OCI-LY1 (cell line): ENCODE data around the gene CFAP58.

Experiments
- H2AFZ ChIP-seq: fragments of 200-600 bp; sonication (generic), shearing (Covaris generic); 2 replicates; pipeline ENCODE4 v1.6.0; 2014; ENCODE audit warnings: antibody characterized with exemption, mild to moderate bottlenecking, low read length
- H3F3A ChIP-seq: fragments of 200-600 bp; sonication (generic), shearing (Covaris generic); 2 replicates; pipeline ENCODE4 v1.6.0; 2014; ENCODE audit warnings: mild to moderate bottlenecking, antibody characterized with exemption, low read length, moderate library complexity; ENCODE audit not compliant: insufficient read depth
- H3K27ac ChIP-seq: fragments of 200-600 bp; sonication (generic); 2 replicates; pipeline ENCODE4 v1.5.1; 2014; ENCODE audit warnings: low read length, mixed run types, mild to moderate bottlenecking, low read depth; ENCODE audit not compliant: poor library complexity, severe bottlenecking
- H3K27me3 ChIP-seq: fragments of 200-600 bp; sonication (generic); 2 replicates; pipeline ENCODE4 v1.6.0; 2014; ENCODE audit warnings: antibody characterized with exemption, mild to moderate bottlenecking, low read length, moderate library complexity; ENCODE audit not compliant: insufficient read depth
- H3K36me3 ChIP-seq: fragments of 200-600 bp; sonication (generic); 2 replicates; pipeline ENCODE4 v1.6.1; 2014; ENCODE audit warnings: mild to moderate bottlenecking, antibody characterized with exemption, low read length, moderate library complexity, mixed read lengths; ENCODE audit not compliant: insufficient read depth
- H3K4me1 ChIP-seq: fragments of 200-600 bp; sonication (generic); 2 replicates; pipeline ENCODE4 v1.5.1; 2014; ENCODE audit warnings: mild to moderate bottlenecking, low read length, moderate library complexity; ENCODE audit not compliant: insufficient read depth, severe bottlenecking
- H3K4me2 ChIP-seq: fragments of 200-600 bp; sonication (generic), shearing (Covaris generic); 2 replicates; pipeline ENCODE4 v1.6.1; 2014; ENCODE audit warnings: low read length
- H3K4me3 ChIP-seq: fragments of 200-600 bp; sonication (generic); 2 replicates; pipeline ENCODE4 v1.5.1; 2014; ENCODE audit warnings: low read length, low read depth, mild to moderate bottlenecking, mixed read lengths; ENCODE audit not compliant: poor library complexity, severe bottlenecking
- H3K79me2 ChIP-seq: fragments of 200-600 bp; shearing (Covaris generic); 2 replicates; pipeline ENCODE4 v1.6.1; 2016; ENCODE audit warnings: mixed run types, low read length, mixed read lengths; ENCODE audit not compliant: insufficient read depth
- H3K9ac ChIP-seq: fragments of 200-600 bp; sonication (generic), shearing (Covaris generic); 2 replicates; pipeline ENCODE4 v1.6.1; 2014; ENCODE audit warnings: mild to moderate bottlenecking, low read length, mixed read lengths
- H3K9me2 ChIP-seq: fragments of 200-600 bp; sonication (generic), shearing (Covaris generic); 2 replicates; pipeline ENCODE4 v1.6.1; 2014; ENCODE audit warnings: low read depth, mild to moderate bottlenecking, low read length, mixed read lengths
- H3K9me3 ChIP-seq: fragments of 200-600 bp; shearing (Covaris generic); 2 replicates; pipeline ENCODE4 v1.6.1; 2014; ENCODE audit warnings: low read length, mixed read lengths
- H4K20me1 ChIP-seq: fragments of 200-600 bp; sonication (generic), shearing (Covaris generic); 2 replicates; pipeline ENCODE4 v1.6.0; 2016; ENCODE audit warnings: mild to moderate bottlenecking, low read length; ENCODE audit not compliant: insufficient read depth
- EZH2 ChIP-seq: fragments of 200-600 bp; sonication (generic), shearing (Covaris generic); IDR thresholded peaks from 2 replicates; pipeline ENCODE4 v1.8.0; 2017; ENCODE audit warnings: borderline replicate concordance, mixed run types, mild to moderate bottlenecking, antibody characterized with exemption, low read length, moderate library complexity, mixed read lengths
- TF ChIP-seq, protein P1 (sequence below): fragments of 200-600 bp; sonication (generic), shearing (Covaris generic); IDR thresholded peaks from 2 replicates; pipeline ENCODE4 v1.5.1; 2017; ENCODE audit warnings: mild to moderate bottlenecking, antibody characterized with exemption, low read length, moderate library complexity, mixed read lengths

CFAP58 gene

DNA sequence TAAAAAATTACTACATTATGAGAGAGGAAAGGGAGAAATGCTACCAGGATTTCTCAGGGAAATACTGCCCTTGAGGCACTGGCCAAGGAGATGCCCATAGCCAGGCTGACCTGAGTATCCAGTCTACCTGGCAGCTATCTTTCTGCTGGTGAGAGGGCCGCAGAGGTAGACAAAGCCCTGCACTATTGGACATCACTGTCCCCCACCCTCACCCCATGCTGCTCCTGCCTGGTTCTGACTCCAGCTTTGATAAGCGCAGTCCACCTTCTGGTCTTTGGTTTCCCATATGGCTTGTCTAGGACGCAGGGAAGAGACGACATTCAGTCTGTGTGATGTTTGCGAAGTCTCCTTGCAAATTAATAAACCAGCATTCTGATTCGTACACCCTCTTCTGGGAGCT, 19.1 kb upstream of the CFAP58 start:
- H3K4me2 ChIP-seq: no peak overlapping the region
- H3K4me3 ChIP-seq: no peak overlapping the region
- TF ChIP-seq, protein P1, sequence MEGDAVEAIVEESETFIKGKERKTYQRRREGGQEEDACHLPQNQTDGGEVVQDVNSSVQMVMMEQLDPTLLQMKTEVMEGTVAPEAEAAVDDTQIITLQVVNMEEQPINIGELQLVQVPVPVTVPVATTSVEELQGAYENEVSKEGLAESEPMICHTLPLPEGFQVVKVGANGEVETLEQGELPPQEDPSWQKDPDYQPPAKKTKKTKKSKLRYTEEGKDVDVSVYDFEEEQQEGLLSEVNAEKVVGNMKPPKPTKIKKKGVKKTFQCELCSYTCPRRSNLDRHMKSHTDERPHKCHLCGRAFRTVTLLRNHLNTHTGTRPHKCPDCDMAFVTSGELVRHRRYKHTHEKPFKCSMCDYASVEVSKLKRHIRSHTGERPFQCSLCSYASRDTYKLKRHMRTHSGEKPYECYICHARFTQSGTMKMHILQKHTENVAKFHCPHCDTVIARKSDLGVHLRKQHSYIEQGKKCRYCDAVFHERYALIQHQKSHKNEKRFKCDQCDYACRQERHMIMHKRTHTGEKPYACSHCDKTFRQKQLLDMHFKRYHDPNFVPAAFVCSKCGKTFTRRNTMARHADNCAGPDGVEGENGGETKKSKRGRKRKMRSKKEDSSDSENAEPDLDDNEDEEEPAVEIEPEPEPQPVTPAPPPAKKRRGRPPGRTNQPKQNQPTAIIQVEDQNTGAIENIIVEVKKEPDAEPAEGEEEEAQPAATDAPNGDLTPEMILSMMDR: no peak
- TF ChIP-seq EZH2: no peak
- no peaks in the 10 kb centered on the region; the same call in none of the 2 replicates for H3K27me3 ChIP-seq
- H3K9me3 ChIP-seq: no peaks in the 10 kb centered on the region
- H3K36me3 ChIP-seq: no peaks in the 10 kb centered on the region; the same call in 1 of the 2 replicates
- H3F3A ChIP-seq: no peaks in the 10 kb centered on the region
- H4K20me1 ChIP-seq: no peaks in the 10 kb centered on the region
- H3K4me1 ChIP-seq: peaks cover 17% of the 10 kb centered on the region
- H3K27ac ChIP-seq: no peak overlapping the region
- no peaks in the 10 kb centered on the region for H3K79me2 ChIP-seq
- H3K9me2 ChIP-seq: no peaks in the 10 kb centered on the region
- H3K9ac ChIP-seq: no peak overlapping the region
- H2AFZ ChIP-seq: no peak overlapping the region

DNA sequence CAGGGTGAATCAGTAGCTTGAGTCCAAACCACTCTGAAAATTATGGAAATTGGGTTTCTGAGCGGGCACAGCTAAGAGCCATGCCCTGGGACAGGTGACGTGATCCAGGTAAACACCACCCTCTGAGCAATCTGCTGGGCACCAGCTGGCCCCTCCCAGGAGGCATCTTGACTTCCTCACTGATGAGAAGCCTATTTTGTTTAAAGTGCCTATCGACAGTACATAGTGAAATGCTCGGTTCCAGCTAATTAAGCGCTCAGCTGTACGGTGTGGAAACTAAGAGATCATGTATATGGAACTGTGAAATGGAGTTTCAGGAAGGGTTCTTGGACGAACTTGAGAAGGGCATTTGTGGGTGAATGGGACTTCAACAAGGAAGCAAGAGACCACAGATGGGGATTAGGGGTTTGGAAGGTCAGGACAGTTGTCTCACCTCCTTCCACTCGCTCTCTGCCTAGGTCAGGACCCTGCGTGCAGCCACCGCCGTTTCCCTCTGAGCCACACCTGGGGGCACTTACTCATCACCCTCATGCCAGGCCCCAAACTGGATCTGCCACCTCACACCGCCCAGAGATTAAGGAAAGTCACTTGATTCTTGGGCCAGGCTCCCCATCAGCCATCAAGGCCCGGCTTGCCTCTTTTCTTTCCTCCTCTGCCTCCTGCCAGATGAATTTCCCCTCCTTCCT, 18.5 kb upstream of the CFAP58 start:
- Histone ChIP-seq H3K79me2 (no peaks in the 10 kb centered on the region), H3K36me3 (no peaks in the 10 kb centered on the region; the same call in 1 of the 2 replicates), H3F3A (no peaks in the 10 kb centered on the region), H3K9ac (no peak overlapping the region), H3K4me1 (peaks cover 17% of the 10 kb centered on the region), H2AFZ (no peak overlapping the region), H4K20me1 (no peaks in the 10 kb centered on the region), H3K4me2 (no peak overlapping the region), H3K27ac (no peak overlapping the region), H3K27me3 (no peaks in the 10 kb centered on the region; the same call in none of the 2 replicates), H3K9me2 (no peaks in the 10 kb centered on the region), H3K9me3 (no peaks in the 10 kb centered on the region), H3K4me3 (no peak overlapping the region)
- TF ChIP-seq, protein P1: no peak
- TF ChIP-seq EZH2: no peak

DNA sequence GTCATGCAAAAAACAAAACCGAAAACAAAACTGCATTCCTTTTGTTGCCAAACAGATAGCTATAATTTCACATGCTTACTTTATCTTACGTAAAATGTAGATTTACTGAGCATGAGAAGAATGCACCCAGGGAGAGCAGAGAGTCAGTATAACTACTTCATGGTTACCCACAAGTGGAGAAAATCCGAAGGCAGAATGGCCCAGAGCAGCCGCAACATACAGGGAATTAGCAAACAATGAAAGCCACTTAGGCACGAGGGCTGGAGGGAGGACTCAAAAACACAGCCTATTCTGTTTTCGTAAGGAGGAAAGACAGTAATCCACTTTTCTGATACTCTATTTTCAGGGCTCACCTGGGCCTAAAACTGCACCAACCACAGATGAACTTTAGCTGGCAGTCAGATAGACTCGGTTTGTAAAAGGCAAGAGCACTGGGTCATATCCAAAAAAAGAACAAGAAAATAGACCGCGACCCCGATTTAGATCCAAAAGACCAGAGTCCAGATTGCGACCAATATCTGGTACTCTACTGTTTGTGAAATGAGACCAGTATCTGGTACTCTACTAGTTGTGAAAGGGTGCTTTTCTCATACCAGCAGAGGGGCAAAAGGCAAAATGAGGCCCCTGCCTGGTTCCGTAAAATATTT, 16.7 kb upstream of the CFAP58 start:
- H3K27me3 ChIP-seq: no peaks in the 10 kb centered on the region; the same call in none of the 2 replicates
- H4K20me1 ChIP-seq: no peaks in the 10 kb centered on the region
- peak overlapping the region; percentile 93 for H3K4me2 ChIP-seq
- no peaks in the 10 kb centered on the region for H3K9me3 ChIP-seq
- H3K4me3 ChIP-seq: peak overlapping the region; percentile 76
- H3K36me3 ChIP-seq: no peaks in the 10 kb centered on the region
- H3K9me2 ChIP-seq: no peaks in the 10 kb centered on the region
- no peak overlapping the region for H3K27ac ChIP-seq
- H3K79me2 ChIP-seq: no peaks in the 10 kb centered on the region
- TF ChIP-seq, protein P1: no peak
- no peak for TF ChIP-seq EZH2
- no peak overlapping the region for H2AFZ ChIP-seq
- H3K9ac ChIP-seq: peak overlapping the region; percentile 69; the same call in 1 of the 2 replicates
- H3K4me1 ChIP-seq: peaks cover 17% of the 10 kb centered on the region
- no peaks in the 10 kb centered on the region for H3F3A ChIP-seq
